ENCODE data around the gene WDR77.

Gene WDR77

DNA sequence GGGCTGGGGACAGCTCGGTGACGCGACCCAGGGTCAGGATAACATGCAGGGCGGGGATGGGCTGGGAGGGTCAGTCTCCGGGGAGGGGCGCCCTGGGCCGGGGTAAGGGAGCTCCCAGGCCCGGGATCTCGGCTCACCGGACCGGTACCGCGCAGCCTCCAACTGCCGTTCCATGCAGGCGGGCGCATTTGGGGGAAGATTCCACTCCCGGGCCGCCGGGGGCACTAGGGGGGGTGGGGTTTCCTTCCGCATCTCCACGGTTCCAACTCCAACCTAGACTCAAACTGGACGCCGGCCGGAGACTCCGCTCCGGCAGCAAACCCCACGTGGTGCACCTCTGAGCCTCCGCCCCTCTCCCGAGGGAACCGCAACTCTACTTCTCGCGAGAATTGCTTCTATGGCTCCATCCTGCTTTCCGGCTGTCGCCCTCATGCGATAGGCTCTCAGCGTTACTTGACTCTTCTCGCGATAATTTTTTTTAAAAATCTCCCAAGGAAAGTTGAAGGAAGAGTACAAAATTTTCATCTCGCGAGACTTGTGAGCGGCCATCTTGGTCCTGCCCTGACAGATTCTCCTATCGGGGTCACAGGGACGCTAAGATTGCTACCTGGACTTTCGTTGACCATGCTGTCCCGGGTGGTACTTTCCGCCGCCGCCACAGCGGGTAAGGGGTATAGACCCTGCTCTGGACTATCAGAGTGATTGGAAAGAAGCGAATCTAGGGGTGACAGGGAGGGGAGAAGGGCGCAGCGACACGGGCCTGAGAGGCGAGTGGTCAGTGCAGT, at the start of gene WDR77, which contains the start of gene ATP5PB:
WDR77 (minus strand) TSS at position 339 of the 785 bp plus-strand sequence; CDS start at position 252, 87 bp downstream.
ATP5PB (plus strand) TSS at position 547 of the 785 bp plus-strand sequence; CDS start at position 625, 78 bp downstream.
- DNase-seq = peak; percentile 88 to 94

DNA sequence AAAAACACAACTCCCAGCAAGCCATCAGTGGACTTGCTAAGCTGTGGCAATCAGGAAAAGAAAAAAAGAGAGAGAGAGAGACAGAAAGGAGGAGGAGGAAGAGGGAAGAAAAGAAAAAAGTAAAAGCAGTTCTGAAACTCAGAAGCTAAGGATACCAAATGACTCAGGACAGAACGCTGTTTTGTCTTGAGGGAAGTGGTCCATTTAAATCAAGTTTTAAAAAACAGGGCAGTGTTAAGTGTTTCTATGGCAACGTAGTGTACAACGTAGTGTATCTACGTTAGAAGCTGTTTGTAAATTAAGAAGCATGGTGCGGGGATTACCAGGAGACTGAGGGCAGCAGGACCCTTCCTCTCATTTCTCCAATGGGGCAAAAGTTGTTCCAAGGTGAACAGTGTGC, 48.5 kb upstream of the WDR77 start:
- no peak for DNase-seq

DNA sequence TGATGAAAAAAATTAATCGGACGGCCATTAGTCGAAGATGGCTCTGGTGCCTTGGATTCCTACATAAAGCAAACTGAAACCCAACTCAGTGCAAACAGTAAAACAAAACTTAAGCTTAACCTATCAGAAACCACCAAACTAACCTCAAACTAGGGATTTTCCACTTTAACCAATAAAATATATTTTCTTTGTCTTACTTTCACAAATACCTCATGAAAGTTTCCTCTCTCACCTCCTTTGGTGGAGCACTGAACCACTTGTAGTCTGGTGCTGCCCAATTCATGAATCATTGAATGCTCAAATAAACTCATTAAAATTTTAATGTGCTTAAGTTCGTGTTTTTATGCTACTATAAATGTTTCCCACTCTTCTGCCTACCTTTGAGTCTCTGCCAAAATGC, 47.3 kb upstream of the WDR77 start:
- DNase-seq = no peak

DNA sequence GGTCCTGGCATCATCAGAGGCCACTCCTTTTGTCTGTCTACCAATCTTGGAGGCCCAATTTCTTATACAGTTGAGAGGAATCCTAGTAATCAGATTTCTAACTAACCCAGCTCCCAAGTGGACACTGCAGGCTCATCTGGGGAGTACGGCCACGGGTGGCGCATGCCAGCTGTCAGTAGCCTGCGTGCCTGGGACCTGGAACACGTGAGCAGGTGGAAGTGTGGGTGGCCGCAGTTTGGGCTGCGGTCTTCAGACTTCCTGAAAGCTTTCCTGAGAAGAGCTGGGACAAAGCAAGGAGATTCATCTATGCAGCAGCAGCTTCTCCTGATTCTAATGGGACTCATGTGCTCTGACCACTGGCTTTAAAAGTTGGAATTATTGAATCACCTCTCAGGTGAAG, 42.0 kb upstream of the WDR77 start:
- no peak for DNase-seq

DNA sequence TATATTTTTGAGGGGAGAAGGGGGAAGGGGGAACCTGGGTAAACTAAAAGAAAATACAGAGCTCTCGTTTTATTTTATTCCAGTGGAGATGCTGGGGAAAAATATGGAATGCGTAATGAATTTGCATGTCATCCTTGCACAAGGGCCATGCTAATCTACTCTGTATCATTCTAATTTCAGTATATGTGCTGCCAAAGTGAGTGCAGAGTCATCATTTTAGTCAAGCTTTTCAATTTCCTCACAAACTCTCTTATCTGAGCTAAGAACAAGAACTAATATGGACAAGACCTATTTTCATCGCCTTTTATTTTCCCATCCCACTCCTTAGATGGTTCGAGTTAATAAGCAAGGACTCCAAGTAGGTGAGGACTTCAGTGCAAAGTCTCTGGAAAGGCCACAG, 41.2 kb upstream of the WDR77 start:
- no peak for DNase-seq

DNA sequence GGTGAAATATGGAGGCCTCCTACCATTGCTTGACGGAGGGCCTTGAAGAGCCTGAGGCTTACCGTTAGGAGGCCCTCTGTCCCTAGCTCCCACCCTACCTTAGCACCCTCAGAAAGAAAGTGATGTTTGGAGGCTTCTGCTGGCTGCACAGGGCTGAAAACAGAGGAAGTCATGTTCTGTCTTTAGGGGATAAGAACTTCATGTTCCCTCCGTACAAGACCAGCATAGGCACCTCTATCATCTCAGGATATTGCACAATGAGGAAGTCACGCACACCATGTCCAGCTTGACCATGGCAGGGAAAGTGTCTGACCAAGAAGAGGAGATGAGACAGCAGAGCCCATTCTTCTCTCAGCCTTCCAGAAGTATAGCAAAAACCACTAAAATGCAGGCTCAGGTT, 40.5 kb upstream of the WDR77 start:
- no peak for DNase-seq

DNA sequence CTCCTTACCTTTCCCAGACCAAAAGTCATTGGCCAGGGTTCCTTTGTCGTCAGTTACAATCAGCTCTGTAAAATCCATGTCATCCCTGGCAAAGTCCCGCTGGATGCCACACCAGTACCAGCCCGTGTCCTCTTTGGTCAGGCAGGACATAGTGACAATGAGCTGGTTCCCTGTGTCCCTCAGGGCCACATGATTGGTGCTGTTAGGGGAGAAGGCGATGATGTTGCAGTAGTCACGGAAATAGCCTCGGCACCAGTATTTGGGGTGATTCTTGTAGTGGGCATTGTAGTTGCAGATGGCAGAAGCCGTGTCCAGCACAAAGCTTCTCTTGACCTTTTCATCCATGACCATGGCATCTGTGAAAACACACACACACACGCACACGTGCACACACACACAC, 39.6 kb upstream of the WDR77 start:
- DNase-seq = no peak

DNA sequence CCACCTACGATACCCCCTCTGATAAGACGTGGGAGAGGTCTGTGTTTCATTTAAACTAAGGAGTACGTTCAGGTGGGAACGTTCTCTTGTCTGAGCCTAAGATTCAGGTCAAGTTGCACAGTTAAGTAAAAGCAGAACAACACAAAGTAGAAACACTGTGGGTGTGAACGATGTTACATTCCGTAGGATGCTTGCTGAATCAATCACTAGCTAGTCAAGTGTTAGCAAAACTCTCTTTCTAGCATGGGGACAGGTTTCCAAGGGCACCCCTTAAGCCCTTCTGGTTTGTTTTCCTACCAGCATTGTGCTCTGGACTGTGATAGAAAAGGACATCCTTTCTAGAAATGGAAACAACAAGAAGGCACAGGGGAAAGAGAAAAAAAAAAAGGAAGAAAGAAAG, 38.1 kb upstream of the WDR77 start:
- no peak for DNase-seq

DNA sequence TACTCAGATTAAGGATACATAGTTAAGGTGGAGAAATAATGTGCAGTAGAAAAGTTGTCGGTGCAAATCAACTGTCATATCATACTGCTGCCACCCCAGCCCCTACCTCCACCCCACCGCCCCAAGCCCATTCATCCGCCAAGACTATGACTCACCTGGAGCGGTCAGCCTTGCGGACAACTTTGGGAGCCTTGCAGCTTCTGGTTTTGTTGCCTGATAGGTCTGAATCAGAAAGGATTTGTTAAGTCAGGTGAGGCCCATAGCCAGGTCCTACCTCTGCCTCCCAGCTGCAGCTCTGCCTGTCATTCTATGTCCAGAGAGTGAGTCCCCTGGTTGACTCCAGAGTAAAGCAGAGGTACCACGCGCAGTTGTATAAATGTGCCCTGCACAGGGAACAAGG, 37.4 kb upstream of the WDR77 start:
- DNase-seq = no peak

DNA sequence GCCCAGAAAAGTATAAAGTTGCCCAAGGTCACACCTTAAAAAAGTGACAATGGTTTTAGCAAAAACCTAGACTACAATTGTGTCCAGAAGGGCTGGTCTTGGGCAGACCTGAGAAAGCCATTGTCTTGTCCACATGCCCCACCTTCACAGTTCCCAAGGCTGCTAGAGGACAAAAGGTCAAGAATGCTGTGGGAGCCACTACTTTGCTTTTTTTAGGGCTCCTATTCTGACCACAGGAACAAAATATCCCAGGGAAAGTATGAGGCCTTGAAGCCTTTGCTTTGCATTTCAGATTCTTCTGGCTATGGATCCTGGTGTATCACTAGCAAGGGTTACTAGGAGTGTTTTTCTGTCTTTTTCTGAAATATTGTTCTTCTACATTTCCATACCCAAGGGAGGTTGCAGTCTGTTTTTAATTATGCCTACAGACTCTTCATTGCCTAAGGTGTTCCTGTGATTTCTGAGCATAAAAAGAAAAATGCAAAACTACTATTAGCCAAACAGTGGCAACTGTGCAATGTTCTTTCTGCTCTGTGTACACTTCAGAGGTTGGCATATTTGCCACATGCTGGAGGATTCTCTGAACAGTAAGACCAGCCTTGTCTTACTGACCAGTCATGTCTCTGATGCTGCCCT, 35.5 kb upstream of the WDR77 start:
- DNase-seq = no peak

DNA sequence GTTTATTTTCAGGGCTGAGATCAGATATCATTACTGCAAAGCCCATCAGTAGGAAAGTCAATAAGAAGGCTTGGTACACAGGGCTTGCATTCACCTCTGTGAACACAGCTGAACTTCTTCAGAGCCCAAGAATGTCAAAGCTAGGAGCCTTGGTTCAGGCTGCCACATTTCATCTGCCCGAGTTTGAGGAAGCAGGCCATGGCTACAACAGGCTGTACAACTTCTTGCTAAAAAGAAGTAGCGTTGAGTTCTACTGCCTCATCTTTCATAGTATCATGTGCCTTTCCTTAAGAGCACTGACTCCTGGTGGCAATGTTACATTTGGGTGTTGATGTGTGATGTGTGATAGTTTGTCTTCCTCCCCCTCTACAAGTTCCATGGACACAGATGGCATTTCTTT, 34.8 kb upstream of the WDR77 start:
- no peak for DNase-seq

DNA sequence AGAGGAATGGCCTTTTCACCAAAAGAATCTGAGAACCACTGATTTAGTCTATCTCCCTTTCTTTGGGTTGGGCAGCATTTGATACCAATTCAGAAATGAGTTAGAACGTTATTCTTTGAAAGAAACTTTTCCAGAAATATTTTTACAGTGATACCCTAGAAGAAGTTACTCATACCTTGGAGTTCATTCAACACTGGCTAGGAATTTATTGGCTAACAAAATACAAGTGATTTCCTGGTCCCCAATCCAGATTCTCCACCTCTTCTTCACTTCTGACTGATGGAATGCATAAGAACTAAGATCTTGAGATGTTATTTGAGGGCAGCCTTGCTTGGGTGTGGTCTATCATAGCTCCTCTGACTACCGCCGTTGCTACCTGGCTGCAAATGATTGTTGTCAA, 34.1 kb upstream of the WDR77 start:
- no peak for DNase-seq

DNA sequence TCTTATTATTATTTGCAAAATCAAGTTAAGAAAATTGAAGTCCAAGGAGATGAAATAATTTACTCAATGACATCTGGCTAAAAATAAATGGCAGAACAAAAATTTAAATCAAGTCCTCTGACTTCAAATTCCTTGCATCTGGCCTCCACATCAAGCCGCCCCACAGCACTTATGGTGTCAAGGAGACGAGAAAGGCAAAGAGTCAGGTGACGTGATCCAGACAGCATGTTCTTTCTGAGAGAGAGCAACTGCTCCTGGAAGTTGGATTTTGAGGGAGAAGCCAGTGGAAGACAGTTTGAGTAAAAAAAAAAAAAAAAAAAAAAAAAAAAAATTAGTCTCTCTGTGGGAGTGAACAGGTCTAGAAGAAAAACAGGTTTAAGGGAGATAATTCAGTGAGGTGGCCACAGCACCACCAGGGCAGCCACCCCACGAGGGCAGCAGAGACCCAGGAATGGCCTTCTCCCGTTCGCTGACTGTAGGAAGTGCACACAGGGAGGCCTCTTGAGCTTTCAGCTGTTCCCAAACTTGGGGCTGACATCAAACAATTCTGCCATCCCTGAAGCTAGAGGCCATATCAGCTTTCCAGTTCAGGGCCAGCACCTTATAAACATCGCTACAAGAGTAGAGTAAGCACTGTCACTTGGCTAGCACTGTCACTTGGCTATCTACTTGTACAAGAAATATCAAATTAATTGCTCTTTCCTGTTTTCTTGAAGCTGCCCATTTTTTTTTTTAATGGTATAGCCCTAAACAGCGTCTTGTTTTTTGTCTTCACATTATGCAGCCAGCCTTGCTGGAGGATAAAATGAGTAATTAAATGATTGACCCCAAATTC, 32.5 kb upstream of the WDR77 start:
- peak in 1 of 2 experiments; percentile 2 for DNase-seq

DNA sequence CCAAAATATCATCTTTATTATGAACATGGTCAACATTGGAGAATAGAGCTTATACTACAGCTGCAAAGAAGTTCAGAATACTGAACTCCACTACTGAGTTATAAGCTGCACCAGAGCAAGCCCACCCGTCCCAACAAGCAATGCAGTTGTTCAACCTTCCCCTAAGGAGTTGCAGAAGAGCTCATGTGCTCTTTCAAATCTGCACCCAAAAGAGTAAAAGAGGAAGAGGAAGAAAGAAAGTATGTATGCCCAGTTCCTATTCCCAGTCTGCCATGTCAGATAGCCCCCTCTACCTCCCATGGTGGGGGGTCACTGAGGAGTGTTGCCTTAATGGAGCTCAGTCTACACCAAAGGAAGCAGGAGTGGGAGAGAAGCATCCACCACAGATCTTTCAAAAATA, 31.6 kb upstream of the WDR77 start:
- DNase-seq = no peak

DNA sequence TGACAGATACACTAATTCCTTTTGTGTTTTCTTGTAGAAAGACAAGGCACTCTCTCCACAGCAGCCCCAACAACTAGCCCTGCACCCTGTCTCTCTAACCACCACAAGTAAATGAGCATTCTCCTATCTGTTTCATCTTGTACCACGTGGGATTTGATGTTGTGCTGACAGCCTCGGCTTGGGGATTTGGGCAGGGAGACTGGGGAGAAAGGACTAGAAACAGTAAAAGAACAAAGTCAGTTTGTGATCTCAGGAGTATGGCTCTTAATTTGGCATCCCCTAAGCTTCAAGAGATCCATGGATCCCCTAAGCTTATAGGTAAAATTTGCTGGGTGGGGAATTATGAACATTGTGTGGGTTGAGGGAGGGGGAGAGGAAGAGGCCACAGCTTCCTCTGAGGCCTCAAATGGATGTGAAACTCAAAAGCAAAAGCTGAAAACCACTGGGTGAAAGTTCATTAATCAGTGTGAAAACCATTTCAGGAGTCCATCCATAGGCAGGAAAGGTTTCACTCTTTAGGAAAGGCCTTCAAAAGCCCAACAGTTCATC, 27.8 kb upstream of the WDR77 start:
- DNase-seq = no peak

DNA sequence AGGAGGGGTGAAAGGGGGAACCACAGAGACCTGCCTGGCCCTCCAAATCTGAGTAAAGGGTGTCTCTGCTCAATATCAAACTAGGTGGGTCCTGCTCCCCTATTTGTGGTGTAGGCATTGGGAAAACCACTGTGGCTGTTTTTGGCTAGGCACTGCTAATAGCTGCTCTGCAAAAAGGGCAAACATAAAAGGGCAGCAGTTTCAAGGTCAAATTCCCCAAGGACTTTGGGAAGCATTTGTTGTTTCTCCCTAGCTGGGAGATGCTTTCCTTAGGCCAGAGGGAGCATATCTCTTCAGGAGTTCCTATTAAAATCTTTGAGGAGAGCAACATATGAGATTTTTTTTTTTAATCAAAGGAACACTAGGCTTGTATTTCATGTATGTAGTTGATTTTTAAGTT, 27.2 kb upstream of the WDR77 start:
- DNase-seq = no peak

DNA sequence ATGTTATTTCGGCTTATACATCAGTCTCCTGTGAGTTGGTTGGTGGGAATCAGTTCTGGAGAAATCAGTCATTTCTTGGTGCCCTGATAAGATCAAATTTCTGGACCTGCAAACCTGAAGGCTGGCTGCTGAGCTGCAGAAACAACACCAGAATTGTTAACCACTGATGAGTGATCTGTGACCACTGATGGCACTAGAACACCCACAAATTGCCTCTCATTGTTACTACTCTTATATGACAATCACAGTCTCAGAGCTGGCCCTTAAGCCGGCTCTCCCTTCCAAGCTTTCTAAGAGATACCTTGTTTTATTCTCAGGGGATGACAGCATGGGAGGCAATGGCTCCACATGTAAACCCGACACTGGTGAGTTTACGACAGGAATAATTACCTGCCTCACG, 26.6 kb upstream of the WDR77 start:
- DNase-seq = peak; percentile 27 to 34

DNA sequence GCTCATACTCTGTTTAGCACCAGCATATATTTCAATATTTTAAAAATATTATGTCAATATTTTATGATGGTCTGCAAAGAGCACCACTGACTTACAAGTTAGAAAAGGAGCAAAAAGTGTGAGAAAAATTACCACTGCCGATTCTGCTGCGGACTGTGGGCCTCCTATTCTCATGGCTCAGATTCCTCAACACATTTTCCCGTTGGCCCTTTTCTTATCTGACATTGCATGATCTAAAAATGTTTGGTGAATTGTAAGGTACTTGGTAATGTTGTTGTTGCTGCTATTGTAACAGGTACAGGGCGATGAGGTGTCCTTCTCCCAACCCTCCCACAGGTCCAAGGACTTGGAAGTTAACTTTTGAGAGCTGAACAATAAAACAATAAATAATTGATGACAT, 25.5 kb upstream of the WDR77 start:
- DNase-seq = no peak

DNA sequence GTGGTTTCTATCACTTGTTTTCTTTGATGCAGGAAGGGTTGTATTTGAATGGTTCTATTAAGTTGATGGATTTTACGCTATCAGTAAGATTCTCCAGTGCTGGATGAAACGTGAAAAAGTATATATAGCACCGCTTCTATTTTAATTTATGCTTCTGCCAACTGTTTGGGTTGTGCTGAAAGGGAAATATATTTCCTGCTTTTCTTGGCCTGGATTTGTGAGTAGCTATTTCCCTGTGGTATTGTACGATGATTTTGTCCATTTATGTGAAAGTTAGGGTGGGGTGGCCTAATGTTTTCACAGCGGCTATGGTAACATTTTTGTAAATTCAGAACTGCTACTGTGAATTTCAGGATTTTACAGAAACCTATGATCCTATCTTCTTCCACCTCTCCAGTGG, 25.1 kb upstream of the WDR77 start:
- DNase-seq = no peak

DNA sequence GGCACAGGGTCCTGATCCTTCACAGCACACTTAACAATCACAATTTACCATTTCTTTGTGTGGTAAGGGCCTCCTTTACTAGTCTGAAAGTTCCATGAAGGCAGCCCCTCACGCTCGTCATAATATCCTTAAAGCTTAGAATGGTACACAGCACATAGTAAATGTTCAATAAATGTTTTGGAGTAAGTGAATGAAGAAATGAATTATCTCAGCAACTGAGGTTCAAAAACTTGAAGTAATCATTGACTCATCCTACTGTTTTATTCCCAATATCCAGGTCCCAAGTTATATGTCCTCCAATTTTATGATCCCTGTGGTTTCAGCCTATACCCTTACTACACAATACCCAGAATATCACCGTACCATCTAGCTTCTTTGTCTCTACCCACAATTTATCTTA, 22.5 kb upstream of the WDR77 start:
- DNase-seq = no peak

DNA sequence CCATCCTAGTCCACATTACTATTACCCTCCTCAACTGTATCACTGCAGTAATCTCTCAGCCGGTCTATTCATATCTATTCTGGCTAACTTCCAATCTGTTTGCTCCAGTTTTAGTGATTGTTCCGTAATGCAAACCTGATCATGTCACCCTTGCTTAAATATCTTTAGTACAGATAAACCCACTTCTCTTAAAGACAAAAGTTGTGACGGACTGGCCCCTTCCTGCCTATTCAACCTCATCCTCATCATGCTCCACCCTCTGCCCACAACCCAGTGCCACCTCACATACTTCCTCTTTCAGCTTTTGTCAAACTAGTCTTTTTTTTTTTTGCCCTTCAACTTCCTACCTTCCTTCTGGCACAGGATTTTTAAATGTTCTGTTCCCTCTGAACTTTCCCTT, 22.0 kb upstream of the WDR77 start:
- no peak for DNase-seq

DNA sequence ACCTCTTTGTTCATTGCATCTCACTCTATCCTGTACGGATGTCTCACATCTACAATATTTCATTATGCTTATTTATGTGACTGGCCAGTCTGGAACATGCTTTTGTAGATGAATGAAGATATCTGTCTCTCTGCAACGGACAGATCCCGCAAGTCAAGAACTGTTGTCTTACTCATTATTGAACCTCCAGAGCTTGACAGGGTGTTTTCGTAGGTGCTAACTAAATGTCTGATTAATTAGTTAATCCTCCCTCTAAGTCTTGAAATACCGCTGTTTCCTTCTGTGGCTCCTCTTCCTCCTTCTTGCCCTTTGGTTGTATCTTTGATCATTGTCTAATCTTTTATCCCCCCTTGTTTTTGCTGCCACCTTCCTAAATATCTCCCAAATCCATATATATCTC, 21.5 kb upstream of the WDR77 start:
- DNase-seq = no peak

DNA sequence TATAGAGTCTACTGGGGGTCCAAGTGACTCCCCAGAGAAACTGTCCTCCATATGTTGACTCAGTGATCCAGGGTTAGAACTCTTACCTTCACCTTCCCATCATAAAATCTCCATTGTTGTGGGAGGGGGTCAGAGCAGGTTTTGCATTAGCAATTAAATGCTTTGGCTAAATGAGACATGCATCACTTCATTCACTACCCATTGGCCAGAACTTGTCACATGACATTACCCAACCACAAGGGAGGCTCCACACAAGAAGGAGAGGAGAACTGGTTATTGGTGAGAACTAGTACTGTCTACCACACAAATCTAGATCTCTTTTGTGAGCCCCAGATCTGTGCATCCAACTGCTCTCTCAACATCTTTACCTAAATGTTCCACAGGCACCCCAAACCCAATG, 20.5 kb upstream of the WDR77 start:
- no peak for DNase-seq

DNA sequence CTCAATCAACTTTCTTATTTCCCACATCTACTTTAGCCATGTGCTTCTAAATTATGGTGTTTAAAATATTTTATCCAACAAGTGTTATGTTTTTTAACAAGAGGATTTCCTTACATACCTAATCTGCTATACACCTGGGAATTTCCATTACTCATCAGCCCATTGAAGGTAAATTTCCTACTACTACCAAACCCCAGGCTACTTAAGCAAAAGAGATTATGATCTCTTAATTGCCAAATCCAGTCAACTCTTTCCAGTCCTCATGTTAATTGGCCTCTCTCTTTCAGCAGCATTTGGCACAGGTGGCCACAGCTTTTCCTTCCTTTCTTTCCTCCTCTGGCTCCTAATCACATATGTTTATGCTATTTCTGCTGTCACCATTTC, 19.7 kb upstream of the WDR77 start:
- no peak for DNase-seq
